ENCODE results near the gene WNT8A. TPM values are rescaled to one million over a fixed set of nuclear protein-coding genes. Genes with fewer than 3 reads are reported as not detected.

WNT8A gene
- total RNA-seq, 1 experiment from 2014 or later: not detected

DNA sequence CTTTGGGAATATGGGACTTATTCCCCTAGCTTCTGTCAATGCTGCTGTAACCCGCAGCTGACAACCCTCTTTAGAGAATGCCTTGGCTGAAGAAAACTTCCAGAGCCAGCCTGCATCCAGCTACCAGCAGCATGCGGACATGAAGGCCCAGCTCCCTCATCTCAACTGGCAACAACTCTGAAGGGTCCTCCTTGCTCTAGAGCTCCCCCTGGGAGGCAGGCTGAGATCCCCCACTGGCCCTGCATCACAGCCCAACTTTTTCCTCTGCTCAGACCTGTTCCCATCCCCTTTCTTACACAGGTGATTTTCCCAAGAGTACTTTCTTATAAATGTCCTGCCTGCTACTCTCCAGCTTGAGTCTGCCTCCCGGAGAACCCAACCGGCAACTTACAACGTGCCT, 18.7 kb upstream of the WNT8A start:
- no peak overlapping the region for H3K27ac ChIP-seq (ENCODE audit: low read depth, low read length)
- TF ChIP-seq RAD21 (IDR thresholded peaks at IDR 0.05; ENCODE audit: low read depth) (peak; percentile 32), ATF3 (IDR thresholded peaks at IDR 0.05) (no peak)
- TF ChIP-seq, protein P1, sequence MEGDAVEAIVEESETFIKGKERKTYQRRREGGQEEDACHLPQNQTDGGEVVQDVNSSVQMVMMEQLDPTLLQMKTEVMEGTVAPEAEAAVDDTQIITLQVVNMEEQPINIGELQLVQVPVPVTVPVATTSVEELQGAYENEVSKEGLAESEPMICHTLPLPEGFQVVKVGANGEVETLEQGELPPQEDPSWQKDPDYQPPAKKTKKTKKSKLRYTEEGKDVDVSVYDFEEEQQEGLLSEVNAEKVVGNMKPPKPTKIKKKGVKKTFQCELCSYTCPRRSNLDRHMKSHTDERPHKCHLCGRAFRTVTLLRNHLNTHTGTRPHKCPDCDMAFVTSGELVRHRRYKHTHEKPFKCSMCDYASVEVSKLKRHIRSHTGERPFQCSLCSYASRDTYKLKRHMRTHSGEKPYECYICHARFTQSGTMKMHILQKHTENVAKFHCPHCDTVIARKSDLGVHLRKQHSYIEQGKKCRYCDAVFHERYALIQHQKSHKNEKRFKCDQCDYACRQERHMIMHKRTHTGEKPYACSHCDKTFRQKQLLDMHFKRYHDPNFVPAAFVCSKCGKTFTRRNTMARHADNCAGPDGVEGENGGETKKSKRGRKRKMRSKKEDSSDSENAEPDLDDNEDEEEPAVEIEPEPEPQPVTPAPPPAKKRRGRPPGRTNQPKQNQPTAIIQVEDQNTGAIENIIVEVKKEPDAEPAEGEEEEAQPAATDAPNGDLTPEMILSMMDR (IDR thresholded peaks at IDR 0.05 in 2 of 3, conservative IDR thresholded peaks at IDR 0.05 in 1 of 3; ENCODE audit: borderline replicate concordance in 1 of 3, insufficient read depth in 1 of 3, low read depth in 2 of 3, low read length in 2 of 3): peak; percentile 49 to 72 (median 62); a peak in 5 of 6 replicates
- no peaks in the 10 kb centered on the region for H4K20me1 ChIP-seq (ENCODE audit: insufficient read depth)
- H3K4me1 ChIP-seq (ENCODE audit: control insufficient read depth in 1 of 2, insufficient read depth in 2 of 2, low read length in 2 of 2): no peaks in the 10 kb centered on the region
- RAD21 ChIA-PET (ENCODE audit: low non-redundant PET in 1 of 2, low total read pairs in 2 of 2, uncharacterized antibody in 2 of 2, unreplicated experiment in 2 of 2): interaction anchor here in 1 of 2 experiments (0.5 to 1.1 kb wide), 3 partner anchors 29 to 206 kb away, joined by 3 to 4 read pairs (median 4); no protein-coding TSS in a partner anchor
- no peak overlapping the region for H3K9ac ChIP-seq (ENCODE audit: low read length)
- H3K9me2 ChIP-seq (ENCODE audit: insufficient read depth): no peaks in the 10 kb centered on the region
- no peaks in the 10 kb centered on the region for H3K27me3 ChIP-seq (ENCODE audit: insufficient read depth, low read length)
- no peaks in the 10 kb centered on the region for H3K79me2 ChIP-seq (ENCODE audit: insufficient read depth, low read length)
- BruUV-seq (replicated peaks): no TSS peak
- no peak overlapping the region for H3K4me2 ChIP-seq (ENCODE audit: low read length)
- ATAC-seq (peak; percentile 74), DNase-seq (ENCODE audit: low read depth, low spot score) (no peak)
- POLR2A ChIA-PET: no interaction called here
- intact Hi-C loops (cut with micrococcal nuclease): no loop called here
- H3K9me3 ChIP-seq (ENCODE audit: control insufficient read depth in 1 of 2, insufficient read depth in 1 of 2, low read depth in 1 of 2, low read length in 2 of 2): no peaks in the 10 kb centered on the region
- H3K4me3 ChIP-seq (replicated peaks in 1 of 2; ENCODE audit: low read depth in 1 of 2, low read length in 2 of 2): no peak overlapping the region
- CTCF ChIA-PET: interaction anchor here (0.6 to 1.7 kb wide), 12 partner anchors 9 to 435 kb away, joined by 3 to 12 read pairs (median 6); partner anchors contain the start of gene FAM13B
- H2AFZ ChIP-seq (ENCODE audit: low read depth, low read length, poor library complexity, severe bottlenecking): no peak overlapping the region
- H3K36me3 ChIP-seq (ENCODE audit: control insufficient read depth in 1 of 2, insufficient read depth in 2 of 2, low read length in 2 of 2): no peaks in the 10 kb centered on the region

GRCh38 chr5:138067945-138068344, 15.9 kb upstream of the WNT8A start:
- no TSS peak for BruUV-seq (replicated peaks)
- Histone ChIP-seq H4K20me1 (ENCODE audit: insufficient read depth) (no peaks in the 10 kb centered on the region), H3K36me3 (ENCODE audit: control insufficient read depth in 1 of 2, insufficient read depth in 2 of 2, low read length in 2 of 2) (no peaks in the 10 kb centered on the region), H3K9me2 (ENCODE audit: insufficient read depth) (no peaks in the 10 kb centered on the region), H3K27me3 (ENCODE audit: insufficient read depth, low read length) (no peaks in the 10 kb centered on the region), H3K4me1 (ENCODE audit: control insufficient read depth in 1 of 2, insufficient read depth in 2 of 2, low read length in 2 of 2) (no peaks in the 10 kb centered on the region), H2AFZ (ENCODE audit: low read depth, low read length, poor library complexity, severe bottlenecking) (no peak overlapping the region), H3K4me2 (ENCODE audit: low read length) (no peak overlapping the region), H3K27ac (ENCODE audit: low read depth, low read length) (no peak overlapping the region), H3K79me2 (ENCODE audit: insufficient read depth, low read length) (no peaks in the 10 kb centered on the region), H3K4me3 (replicated peaks in 1 of 2; ENCODE audit: low read depth in 1 of 2, low read length in 2 of 2) (no peak overlapping the region), H3K9me3 (ENCODE audit: control insufficient read depth in 1 of 2, insufficient read depth in 1 of 2, low read depth in 1 of 2, low read length in 2 of 2) (no peaks in the 10 kb centered on the region), H3K9ac (ENCODE audit: low read length) (no peak overlapping the region)
- CTCF ChIA-PET: interaction anchor here (1.6 to 3.0 kb wide), 5 partner anchors 8 to 438 kb away, joined by 3 to 24 read pairs (median 13); no protein-coding TSS in a partner anchor
- POLR2A ChIA-PET: interaction anchor here (0.7 kb wide), 1 partner anchor 8 kb away, joined by 3 read pairs; no protein-coding TSS in a partner anchor
- TF ChIP-seq, protein P1 (IDR thresholded peaks at IDR 0.05 in 2 of 3, conservative IDR thresholded peaks at IDR 0.05 in 1 of 3; ENCODE audit: borderline replicate concordance in 1 of 3, insufficient read depth in 1 of 3, low read depth in 2 of 3, low read length in 2 of 3): no peak
- TF ChIP-seq ZNF274 (IDR thresholded peaks at IDR 0.05; ENCODE audit: low read depth, low read length): no peak
- TF ChIP-seq ZFX (IDR thresholded peaks at IDR 0.05): no peak
- no peak for DNase-seq (ENCODE audit: low read depth, low spot score)
- no peak for ATAC-seq
- RAD21 ChIA-PET (ENCODE audit: low non-redundant PET in 1 of 2, low total read pairs in 2 of 2, uncharacterized antibody in 2 of 2, unreplicated experiment in 2 of 2): no interaction called here
- intact Hi-C loops (cut with micrococcal nuclease): loop anchor here (1.0 to 2.0 kb wide), 2 partner anchors 32 to 289 kb away; no protein-coding TSS in a partner anchor
